ENCODE data around the gene ATP6V0B.

Gene ATP6V0B

DNA sequence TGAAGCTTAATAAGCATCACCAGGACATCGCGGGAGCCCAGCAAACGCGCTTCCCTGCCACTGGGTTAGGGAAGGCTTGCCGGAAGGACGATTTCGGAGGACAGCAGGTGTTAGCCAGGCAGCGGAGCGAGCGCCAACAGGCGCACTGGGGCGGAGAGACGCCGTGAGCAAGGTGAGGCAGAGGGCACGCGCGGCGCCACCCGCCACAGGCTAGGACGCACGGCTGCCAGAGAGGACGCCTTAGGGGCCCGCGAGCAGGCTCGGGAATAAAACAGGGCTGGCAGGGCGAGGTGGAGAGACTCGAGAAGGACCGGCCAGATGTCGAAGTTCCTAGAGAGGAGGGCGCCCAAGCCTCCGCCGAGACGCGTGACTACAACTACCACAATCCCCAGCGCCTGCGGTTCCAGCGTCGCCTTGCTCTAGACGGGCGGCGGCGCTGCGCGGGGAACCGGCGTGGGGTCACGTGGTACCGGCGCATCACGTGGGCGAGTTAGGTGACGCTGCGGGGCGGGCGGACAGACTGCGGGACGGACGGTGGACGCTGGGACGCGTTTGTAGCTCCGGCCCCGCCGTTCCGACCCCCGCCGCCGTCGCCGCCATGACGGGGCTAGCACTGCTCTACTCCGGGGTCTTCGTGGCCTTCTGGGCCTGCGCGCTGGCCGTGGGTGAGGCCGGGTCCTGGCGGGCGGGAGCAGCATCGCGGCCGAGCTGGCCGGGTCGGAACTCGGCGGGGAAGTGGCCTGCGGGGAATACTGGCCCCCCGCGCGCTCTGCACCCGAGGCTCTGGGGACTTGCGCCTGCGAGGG lies at the start of gene ATP6V0B:
Gene ATP6V0B, plus strand, starts transcription at position 518 of the 806 bp plus-strand sequence. Its CDS starts 81 bp downstream, at position 599.
- peak; percentile 97 for DNase-seq

DNA sequence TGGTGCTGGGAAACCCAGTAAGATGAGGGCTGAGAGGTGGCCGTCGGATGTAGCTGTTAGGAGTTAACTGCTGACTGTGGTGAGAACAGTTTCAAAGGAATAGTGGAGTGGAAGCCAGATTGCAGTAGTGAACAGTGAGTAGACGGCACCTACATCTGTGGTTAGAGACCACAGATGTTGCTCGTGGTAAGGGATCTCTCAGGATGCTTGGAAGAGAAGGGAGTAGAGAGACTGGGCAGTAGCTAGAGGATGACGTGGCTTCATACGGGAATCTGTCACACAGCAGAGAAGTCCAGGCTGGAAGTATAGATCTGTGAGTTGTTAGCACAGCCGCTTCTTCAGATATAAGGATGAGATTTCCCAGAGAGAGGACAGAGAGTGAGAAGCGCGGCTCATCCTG lies 48.9 kb upstream of the ATP6V0B start:
- no peak for DNase-seq

DNA sequence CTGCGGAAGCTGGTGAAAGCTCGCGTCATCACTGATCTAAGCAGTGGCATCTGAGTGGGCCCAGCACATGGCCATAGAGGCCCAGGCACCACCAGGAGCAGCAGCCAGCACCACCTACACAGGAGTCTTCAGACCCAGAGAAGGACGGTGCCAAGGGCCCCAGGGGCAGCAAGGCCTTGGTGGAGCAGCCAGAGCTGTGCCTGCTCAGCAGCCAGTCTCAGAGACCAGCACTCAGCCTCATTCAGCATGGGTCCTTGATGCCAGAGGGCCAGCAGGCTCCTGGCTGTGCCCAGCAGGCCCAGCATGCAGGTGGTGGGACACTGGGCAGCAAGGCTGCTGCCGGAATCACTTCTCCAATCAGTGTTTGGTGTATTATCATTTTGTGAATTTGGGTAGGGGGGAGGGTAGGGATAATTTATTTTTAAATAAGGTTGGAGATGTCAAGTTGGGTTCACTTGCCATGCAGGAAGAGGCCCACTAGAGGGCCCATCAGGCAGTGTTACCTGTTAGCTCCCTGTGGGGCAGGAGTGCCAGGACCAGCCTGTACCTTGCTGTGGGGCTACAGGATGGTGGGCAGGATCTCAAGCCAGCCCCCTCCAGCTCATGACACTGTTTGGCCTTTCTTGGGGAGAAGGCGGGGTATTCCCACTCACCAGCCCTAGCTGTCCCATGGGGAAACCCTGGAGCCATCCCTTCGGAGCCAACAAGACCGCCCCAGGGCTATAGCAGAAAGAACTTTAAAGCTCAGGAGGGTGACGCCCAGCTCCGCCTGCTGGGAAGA lies 44.4 kb upstream of the ATP6V0B start:
- DNase-seq = no peak

DNA sequence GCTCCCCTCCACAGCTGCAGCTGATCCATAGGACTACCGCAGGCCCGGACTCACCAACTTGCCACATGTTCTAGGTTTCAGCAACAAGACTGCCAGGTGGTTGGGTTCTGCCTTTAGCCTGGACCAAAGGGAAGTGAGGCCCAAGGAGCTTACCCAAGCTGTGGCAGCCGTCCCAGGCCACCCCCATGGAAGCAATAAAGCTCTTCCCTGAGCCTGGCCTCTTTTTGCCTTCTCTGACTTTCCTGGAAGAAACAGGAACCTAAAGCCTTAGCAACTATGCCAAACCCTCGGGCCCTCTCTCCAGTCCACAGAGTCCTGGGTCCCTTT lies 43.8 kb upstream of the ATP6V0B start:
- no peak for DNase-seq

DNA sequence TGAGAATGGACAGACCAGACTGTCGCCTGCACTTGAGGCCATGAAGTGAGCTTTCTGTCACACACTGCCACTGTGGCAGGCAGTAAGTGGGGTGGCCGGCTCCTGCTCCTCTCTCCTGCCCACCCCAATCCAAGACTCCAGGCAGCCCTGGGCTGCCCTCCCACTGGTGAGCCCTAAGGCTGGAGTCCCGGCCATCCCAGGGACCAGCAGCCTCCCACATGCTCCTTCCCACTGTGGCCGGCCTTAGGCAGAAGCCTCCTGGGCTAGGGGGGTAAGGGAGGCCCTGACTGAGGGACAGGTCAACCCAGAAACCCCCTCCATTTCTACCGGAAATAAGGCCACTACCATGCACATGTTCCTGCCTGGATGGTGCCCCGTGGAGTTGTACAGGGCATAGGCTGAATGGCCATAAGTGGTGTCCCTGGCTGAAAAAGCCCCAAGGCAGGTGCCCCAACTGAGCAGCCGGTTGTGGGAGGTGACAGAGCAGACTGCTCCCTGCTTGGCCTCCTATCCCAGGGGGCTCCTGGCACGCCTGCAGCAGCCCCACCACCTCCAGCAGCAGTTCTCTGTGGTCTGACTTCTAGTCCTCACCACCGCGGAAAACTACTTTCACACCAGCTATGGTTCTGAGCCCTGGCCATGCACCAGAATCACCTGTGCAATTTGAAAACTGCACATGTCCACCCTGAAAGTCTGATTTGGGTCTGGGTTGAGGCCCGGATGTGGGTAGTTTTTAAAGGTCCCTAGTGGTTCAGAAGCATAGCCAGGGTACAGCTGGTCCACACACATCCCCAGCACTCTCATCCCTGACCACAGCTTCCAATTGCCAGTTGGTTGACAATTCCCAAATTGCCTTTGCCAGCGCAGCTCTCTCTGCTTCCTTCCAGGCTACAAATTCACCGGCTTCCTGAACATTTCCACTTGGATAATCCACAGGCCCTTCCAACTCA lies 42.8 kb upstream of the ATP6V0B start:
- no peak for DNase-seq

DNA sequence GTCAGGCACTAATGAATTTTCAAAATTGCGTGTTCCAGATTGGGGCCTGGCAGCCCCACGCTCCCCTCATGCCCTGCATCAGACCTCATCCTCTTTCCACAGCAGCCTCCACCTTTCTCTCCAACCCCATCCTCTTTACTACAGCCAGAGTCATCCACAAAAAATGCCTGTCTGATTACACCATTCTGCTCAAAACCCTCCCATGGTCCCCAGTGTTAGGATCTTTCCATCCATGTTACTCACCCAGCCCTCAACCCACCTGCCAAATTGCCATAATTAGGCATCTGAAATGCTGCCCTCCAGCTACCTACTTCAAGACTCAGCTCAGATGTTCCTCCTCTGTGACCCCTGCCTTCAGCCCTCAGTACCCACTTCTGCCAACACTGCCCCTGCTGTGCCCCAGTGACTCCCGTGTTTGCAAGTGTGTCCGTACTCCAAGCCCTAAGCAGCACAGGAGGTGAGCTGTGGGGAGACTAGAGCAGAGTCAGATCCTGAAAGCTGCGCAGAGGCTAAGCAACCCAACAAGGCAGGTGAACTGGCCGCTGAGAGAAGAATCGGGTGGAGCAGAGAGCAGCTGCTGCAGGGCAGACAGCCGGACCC lies 41.9 kb upstream of the ATP6V0B start:
- DNase-seq = no peak

DNA sequence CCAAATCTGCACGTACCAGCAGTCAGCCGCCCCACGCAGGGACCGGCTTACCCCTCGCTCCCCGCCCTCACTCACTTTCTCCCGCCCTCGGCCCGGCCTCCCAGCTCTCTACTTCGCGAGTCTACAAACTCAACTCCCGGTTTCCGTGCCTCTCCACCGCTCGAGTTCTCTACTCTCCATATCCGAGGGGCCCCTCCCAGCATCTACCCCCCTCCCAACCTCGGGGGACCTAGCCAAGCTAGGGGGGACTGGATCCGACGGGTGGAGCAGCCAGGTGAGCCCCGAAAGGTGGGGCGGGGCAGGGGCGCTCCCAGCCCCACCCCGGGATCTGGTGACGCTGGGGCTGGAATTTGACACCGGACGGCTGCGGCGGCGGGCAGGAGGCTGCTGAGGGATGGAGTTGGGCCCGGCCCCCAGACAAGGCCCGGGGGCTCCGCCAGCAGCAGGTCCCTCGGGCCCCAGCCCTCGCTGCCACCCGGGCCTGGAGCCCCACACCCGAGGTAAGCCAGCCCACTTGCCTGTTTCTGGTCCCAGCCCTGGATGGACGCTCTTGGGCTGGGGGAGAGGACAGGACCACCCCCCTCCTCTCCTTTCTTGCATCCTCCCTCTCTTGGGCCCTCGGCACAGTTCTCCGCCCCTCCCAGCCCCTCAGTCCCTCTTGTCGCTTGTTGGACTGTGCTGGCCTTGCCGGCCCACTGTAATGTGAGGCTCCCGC lies 41.2 kb upstream of the ATP6V0B start, which contains the start of gene ARTN:
Gene ARTN, plus strand, starts transcription at position 416 of the 715 bp plus-strand sequence. CDS start 1,856 bp downstream, outside the sequence.
- DNase-seq = no peak

DNA sequence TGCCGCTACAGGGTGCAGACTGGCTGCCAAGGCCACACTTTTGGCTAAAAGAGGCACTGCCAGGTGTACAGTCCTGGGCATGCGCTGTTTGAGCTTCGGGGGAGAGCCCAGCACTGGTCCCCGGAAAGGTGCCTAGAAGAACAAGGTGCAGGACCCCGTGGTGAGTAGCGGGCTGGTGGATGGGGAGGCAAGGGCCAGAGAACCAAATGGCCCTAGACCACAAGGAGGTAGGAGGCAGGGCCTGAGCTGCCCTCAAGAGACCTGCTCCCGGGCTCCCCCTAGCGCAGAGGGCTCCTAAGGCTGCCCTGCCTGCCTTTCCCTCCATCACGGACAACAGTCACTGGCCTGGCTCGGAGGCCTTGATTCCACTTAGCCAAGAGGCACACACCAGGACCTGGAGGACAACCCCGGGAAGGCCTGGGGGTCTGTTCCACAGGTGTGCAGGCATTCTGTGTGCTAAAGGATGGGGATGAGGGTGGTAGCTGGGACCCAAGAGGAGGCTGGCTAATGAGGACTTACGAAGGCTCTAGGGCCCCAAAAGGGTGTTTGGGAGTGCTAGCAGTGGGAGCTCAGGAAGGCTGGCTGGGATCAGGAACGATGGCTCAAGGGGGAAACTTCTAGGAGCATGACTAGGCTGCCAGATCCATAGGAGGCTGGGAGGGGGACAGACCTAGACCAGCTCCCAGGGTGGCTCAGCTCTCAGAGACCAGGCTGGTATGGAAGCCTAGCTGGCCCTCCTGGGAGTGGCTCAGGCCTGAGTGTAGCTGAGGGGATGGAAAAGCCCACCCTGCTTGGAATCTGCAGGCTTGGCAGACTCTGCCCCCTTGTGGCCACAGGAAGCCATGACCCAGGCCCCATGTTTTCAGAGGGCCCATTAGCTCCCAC lies 40.4 kb upstream of the ATP6V0B start:
- DNase-seq = peak; percentile 53

DNA sequence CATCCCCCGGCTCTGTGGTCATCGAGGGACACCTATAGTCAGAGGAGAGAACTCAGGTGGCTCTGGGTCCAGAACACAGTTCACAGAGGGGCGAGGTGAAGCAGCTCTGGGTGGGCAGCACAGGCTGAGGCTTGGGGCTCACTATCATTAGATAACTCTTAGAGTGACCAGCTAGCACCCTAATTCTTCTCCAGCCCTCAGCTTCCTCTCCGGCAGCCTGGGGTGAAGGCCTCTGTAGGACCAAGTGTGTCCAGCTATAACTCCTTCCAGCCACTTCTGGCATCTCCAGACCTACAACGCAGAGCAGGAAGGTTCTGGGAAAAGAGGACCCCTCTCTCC lies 39.8 kb upstream of the ATP6V0B start:
- no peak for DNase-seq

DNA sequence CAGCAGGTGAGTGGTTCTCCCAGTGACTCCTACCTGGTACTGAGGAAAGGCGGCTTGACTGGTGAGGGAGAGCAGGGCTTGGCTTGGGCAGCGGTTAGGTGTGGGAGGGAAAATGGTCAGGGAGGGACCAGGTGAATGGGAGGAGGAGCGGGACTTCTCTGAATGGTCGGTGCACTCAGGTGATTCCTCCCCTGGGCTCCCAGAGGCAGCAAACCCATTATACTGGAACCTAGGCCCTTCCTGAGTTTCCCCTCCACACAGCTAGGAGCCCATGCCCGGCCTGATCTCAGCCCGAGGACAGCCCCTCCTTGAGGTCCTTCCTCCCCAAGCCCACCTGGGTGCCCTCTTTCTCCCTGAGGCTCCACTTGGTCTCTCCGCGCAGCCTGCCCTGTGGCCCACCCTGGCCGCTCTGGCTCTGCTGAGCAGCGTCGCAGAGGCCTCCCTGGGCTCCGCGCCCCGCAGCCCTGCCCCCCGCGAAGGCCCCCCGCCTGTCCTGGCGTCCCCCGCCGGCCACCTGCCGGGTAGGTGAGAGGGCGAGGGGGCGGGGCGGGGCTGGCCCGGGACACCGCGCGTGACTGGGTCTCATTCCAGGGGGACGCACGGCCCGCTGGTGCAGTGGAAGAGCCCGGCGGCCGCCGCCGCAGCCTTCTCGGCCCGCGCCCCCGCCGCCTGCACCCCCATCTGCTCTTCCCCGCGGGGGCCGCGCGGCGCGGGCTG lies 38.9 kb upstream of the ATP6V0B start:
- DNase-seq = no peak

DNA sequence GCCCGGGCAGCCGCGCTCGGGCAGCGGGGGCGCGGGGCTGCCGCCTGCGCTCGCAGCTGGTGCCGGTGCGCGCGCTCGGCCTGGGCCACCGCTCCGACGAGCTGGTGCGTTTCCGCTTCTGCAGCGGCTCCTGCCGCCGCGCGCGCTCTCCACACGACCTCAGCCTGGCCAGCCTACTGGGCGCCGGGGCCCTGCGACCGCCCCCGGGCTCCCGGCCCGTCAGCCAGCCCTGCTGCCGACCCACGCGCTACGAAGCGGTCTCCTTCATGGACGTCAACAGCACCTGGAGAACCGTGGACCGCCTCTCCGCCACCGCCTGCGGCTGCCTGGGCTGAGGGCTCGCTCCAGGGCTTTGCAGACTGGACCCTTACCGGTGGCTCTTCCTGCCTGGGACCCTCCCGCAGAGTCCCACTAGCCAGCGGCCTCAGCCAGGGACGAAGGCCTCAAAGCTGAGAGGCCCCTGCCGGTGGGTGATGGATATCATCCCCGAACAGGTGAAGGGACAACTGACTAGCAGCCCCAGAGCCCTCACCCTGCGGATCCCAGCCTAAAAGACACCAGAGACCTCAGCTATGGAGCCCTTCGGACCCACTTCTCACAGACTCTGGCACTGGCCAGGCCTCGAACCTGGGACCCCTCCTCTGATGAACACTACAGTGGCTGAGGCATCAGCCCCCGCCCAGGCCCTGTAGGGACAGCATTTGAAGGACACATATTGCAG lies 38.2 kb upstream of the ATP6V0B start:
- no peak for DNase-seq

DNA sequence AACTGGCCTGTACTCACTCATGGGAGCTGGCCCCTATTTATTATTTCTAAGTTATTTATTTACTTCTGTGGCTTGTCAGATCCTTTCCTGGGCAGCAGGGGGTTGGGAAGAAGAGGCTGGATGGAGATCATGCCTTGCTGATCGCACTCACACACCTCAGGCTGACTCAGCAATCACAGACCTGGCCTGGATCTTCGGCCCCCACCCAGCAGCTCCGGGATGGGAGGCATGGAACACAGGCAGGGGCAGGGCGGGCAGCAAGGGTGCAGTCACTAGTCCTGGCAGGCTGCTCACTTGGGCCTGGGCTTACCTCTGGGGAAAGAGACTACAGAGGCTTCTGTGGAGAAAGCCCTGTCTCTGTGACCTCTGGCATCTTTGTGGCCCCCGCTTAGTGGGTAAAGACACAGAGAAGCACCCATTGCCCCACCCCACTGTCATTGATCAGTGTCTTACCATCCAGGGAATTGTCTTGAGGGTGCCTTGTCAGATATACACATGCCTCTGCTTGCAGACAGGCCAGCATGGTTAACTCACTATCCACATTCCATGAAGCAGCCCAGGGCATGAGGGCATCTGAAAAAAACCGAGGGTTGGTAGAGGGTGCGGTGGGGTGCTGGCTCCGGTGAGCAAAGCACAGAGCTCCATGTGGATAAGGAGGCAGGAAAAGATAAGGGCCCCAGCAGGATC lies 37.4 kb upstream of the ATP6V0B start:
- no peak for DNase-seq

DNA sequence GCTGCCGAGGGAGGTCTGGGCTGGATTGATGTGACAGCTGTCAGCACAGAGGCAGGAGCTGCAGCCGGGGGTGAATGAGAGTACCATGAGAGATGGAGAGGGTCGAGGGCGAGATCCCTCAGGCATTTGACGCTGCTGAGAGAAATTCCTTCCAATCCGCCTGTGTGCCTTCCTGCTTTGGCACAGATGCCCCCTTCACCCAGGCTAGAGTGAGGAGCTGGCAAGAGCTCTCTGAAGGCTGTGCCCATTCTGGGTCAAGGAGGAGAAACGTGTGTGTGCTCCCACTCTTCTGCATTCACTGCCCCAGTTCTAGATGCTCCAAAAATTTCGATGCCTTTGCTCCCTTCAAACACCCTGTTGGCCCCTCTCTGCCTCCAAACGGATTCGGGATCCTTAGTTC lies 36.4 kb upstream of the ATP6V0B start:
- no peak for DNase-seq

DNA sequence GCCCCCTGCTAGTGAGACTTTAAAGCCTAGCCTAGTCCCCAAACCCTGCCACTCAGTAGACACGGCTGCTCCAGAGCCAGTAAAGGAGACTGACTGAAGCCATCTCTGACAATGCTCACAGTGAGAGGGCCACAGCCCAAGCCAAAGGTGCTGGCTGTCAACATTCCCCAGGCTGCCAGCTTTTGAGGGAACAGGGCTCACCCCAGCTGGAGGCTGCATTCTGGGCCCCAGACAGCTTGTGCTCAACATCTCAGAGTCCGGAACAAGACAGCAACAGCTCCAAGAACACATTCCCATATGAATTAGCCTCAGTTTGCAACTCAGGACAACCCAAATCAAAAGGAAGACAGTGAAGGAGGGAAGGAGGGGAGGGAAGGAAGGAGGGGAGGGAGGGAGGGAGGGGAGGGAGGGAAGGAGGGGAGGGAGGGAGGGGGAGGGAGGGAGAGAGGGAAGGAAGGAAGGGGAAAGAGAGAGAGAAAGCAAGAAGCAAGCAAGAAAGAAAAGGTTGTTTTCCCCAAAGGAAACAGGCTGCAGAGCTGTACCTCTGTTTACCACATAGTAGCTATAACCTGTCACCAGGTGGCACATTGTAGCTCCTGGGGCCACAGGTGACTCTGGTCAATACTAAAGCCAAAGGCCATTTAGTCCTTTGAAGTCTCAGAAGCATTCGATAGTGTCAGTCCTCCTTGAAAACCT lies 35.7 kb upstream of the ATP6V0B start:
- no peak for DNase-seq

DNA sequence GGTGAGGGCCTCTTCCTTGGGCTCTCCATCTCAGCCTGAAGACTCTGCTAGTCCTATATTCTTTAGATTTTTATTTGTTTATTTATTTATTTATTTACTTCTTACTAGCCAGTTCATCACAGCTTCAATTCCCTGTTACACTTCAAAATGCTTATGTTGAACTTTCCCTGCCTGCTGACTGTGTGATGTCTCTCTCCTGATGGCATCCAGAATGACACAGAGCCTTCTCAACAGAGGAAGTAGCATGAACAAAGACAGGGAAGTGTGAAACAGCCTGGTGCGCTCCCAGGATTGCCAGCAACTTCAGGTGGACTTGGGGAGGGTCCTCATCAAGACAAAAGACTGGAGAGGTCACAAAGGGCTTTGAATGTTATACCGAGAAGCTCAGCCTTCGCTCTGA lies 32.3 kb upstream of the ATP6V0B start:
- DNase-seq = no peak

DNA sequence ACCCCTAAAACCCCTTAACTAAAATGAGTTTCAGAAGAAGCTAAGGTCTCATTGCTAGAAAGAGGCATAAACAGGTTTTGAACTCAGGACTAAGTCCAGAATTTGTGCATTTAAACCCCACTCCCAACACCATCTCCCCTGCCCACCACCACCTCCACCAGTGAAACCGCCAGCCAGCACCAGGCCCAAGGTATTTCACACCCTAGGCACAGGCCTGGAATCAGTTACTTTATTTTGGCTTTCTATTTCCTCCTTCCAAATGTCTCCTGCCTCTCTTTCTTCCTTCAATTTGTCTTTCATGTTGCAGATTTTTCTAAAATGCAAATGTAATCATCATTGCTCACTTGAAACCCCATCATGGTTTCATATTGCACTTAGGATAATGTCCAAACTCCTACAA lies 29.9 kb upstream of the ATP6V0B start:
- DNase-seq = no peak

DNA sequence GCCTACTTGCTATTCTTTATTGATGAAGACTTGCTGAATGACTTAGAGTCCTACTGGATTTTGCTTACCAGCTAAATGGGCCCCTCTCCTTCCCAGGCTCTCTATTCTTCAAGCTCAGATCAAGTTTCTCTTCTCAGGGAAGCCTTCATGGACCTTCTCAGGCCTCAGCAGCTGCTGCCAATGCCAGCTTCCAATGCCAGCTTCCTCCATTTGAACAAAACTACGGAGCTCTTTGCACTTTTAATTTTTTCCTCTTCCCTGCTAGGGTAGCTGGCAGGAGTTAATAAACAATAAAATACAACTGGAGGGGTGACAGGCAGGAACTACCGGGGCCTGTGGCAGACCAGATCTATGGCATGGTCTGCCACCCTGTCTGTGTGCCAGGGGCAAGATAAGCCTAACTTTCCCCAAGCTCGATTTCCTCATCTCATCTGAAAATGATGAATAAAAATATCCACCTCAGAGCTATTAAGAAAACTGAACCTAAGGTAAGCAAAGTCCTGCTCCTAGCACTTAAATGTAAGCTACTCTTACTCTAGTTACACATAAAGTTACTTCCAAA lies 29.0 kb upstream of the ATP6V0B start:
- no peak for DNase-seq

Measured in stimulated activated CD4-positive, alpha-beta T cell treated with anti-CD3 and anti-CD28 coated beads, Interleukin-4, amount 100 ng/mL, for 24 hours (primary cell).